ENCODE results near the gene ZNF362.

Gene ZNF362

GRCh38 chr1:33349778-33350610, 93.7 kb downstream of the ZNF362 start (continued):
- TF ChIP-seq ZNF785 (tag by site-specific recombination; IDR thresholded peaks at IDR 0.05): no peak
- TF ChIP-seq ZNF600 (tag by site-specific recombination; IDR thresholded peaks at IDR 0.05): peak; percentile 79; the same call in 1 of the 2 replicates
- TF ChIP-seq ZNF561 (tag by site-specific recombination; IDR thresholded peaks at IDR 0.05; ENCODE audit: borderline replicate concordance): peak; percentile 76; the same call in 1 of the 2 replicates
- no peak for TF ChIP-seq ZNF48 (tag by site-specific recombination; IDR thresholded peaks at IDR 0.05)
- TF ChIP-seq ZNF660 (tag by site-specific recombination; IDR thresholded peaks at IDR 0.05): peak; percentile 51
- TF ChIP-seq, protein P1, sequence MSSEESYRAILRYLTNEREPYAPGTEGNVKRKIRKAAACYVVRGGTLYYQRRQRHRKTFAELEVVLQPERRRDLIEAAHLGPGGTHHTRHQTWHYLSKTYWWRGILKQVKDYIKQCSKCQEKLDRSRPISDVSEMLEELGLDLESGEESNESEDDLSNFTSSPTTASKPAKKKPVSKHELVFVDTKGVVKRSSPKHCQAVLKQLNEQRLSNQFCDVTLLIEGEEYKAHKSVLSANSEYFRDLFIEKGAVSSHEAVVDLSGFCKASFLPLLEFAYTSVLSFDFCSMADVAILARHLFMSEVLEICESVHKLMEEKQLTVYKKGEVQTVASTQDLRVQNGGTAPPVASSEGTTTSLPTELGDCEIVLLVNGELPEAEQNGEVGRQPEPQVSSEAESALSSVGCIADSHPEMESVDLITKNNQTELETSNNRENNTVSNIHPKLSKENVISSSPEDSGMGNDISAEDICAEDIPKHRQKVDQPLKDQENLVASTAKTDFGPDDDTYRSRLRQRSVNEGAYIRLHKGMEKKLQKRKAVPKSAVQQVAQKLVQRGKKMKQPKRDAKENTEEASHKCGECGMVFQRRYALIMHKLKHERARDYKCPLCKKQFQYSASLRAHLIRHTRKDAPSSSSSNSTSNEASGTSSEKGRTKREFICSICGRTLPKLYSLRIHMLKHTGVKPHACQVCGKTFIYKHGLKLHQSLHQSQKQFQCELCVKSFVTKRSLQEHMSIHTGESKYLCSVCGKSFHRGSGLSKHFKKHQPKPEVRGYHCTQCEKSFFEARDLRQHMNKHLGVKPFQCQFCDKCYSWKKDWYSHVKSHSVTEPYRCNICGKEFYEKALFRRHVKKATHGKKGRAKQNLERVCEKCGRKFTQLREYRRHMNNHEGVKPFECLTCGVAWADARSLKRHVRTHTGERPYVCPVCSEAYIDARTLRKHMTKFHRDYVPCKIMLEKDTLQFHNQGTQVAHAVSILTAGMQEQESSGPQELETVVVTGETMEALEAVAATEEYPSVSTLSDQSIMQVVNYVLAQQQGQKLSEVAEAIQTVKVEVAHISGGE (tag by site-specific recombination; conservative IDR thresholded peaks at IDR 0.05; ENCODE audit: low read depth): peak; percentile 38
- TF ChIP-seq ZNF391 (tag by site-specific recombination; IDR thresholded peaks at IDR 0.05; ENCODE audit: borderline replicate concordance, low read depth): peak; percentile 89; the same call in 1 of the 2 replicates
- peak; percentile 64; the same call in 1 of the 2 replicates for TF ChIP-seq ZBTB7A (tag by site-specific recombination; IDR thresholded peaks at IDR 0.05; ENCODE audit: low read depth)
- TF ChIP-seq ZBTB8A (tag by site-specific recombination; IDR thresholded peaks at IDR 0.05): peak; percentile 99
- no peak for TF ChIP-seq ZNF157 (tag by site-specific recombination; IDR thresholded peaks at IDR 0.05)
- peak; percentile 44 for TF ChIP-seq KLF17 (tag by site-specific recombination; IDR thresholded peaks at IDR 0.05)
- TF ChIP-seq ZNF133 (tag by site-specific recombination; IDR thresholded peaks at IDR 0.05): 0 out of 2 replicates have a peak, but pooled peaks have one; percentile 8
- peak; percentile 87 for TF ChIP-seq PATZ1 (tag by site-specific recombination; IDR thresholded peaks at IDR 0.05)
- TF ChIP-seq ZNF510 (tag by site-specific recombination; IDR thresholded peaks at IDR 0.05; ENCODE audit: insufficient replicate concordance): no peak
- peak; percentile 78 for TF ChIP-seq ZNF692 (tag by site-specific recombination; IDR thresholded peaks at IDR 0.05)
- peak; percentile 50 for TF ChIP-seq WT1 (tag by site-specific recombination; IDR thresholded peaks at IDR 0.05)
- TF ChIP-seq, protein P2, sequence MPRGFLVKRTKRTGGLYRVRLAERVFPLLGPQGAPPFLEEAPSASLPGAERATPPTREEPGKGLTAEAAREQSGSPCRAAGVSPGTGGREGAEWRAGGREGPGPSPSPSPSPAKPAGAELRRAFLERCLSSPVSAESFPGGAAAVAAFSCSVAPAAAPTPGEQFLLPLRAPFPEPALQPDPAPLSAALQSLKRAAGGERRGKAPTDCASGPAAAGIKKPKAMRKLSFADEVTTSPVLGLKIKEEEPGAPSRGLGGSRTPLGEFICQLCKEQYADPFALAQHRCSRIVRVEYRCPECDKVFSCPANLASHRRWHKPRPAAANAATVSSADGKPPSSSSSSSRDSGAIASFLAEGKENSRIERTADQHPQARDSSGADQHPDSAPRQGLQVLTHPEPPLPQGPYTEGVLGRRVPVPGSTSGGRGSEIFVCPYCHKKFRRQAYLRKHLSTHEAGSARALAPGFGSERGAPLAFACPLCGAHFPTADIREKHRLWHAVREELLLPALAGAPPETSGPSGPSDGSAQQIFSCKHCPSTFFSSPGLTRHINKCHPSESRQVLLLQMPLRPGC (tag by site-specific recombination; IDR thresholded peaks at IDR 0.05): 0 out of 2 replicates have a peak, but pooled peaks have one; percentile 9
- TF ChIP-seq, protein P3, sequence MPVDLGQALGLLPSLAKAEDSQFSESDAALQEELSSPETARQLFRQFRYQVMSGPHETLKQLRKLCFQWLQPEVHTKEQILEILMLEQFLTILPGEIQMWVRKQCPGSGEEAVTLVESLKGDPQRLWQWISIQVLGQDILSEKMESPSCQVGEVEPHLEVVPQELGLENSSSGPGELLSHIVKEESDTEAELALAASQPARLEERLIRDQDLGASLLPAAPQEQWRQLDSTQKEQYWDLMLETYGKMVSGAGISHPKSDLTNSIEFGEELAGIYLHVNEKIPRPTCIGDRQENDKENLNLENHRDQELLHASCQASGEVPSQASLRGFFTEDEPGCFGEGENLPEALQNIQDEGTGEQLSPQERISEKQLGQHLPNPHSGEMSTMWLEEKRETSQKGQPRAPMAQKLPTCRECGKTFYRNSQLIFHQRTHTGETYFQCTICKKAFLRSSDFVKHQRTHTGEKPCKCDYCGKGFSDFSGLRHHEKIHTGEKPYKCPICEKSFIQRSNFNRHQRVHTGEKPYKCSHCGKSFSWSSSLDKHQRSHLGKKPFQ (tag by site-specific recombination; IDR thresholded peaks at IDR 0.05): peak; percentile 30
- peak; percentile 62; the same call in 1 of the 2 replicates for TF ChIP-seq ZNF2 (tag by site-specific recombination; IDR thresholded peaks at IDR 0.05)
- 0 out of 2 replicates have a peak, but pooled peaks have one; percentile 55 for TF ChIP-seq ZNF610 (tag by site-specific recombination; IDR thresholded peaks at IDR 0.05; ENCODE audit: borderline replicate concordance)
- no peak for TF ChIP-seq ZNF311 (tag by site-specific recombination; IDR thresholded peaks at IDR 0.05; ENCODE audit: borderline replicate concordance)
- TF ChIP-seq ZNF626 (tag by site-specific recombination; IDR thresholded peaks at IDR 0.05): no peak
- TF ChIP-seq KLF9 (tag by site-specific recombination; IDR thresholded peaks at IDR 0.05; ENCODE audit: low read depth): peak; percentile 76

Data from HEK293 (cell line).